GM23338 (cell line): ENCODE results near the gene ZFR. TPM values are rescaled to one million over a fixed set of nuclear protein-coding genes. Genes with fewer than 3 reads are reported as not detected.

Experiments used
- ATAC-seq: fragments of 200-7000 bp; cut with Tn5 transposase; 3 replicates; pipeline ENCODE4 v1.9.1; 2020
- DNase-seq: peaks from one replicate; pipeline ENCODE4 v3.0.0-alpha.2; 2015; ENCODE audit warnings: low spot score
- H2AFZ ChIP-seq: fragments of 200-600 bp; sonication (generic); 2 replicates; pipeline ENCODE4 v1.8.0; 2016; ENCODE audit warnings: antibody characterized with exemption, mild to moderate bottlenecking, moderate library complexity
- H3F3A ChIP-seq: fragments of 200-600 bp; sonication (generic); replicated peaks from 2 replicates; pipeline ENCODE4 v1.8.0; 2017; ENCODE audit warnings: antibody characterized with exemption, mixed run types, low read depth
- H3K27ac ChIP-seq: fragments of 200-600 bp; sonication (generic); 2 replicates; pipeline ENCODE4 v1.6.1; 2016; ENCODE audit warnings: low read depth
- H3K27me3 ChIP-seq: fragments of 200-600 bp; sonication (generic); 2 replicates; pipeline ENCODE4 v1.8.0; 2016; ENCODE audit warnings: mild to moderate bottlenecking, mixed run types, moderate library complexity; ENCODE audit not compliant: insufficient read depth
- H3K36me3 ChIP-seq: fragments of 200-600 bp; sonication (generic); 2 replicates; pipeline ENCODE4 v1.8.0; 2016; ENCODE audit warnings: mild to moderate bottlenecking; ENCODE audit not compliant: insufficient read depth
- H3K4me1 ChIP-seq: fragments of 200-600 bp; sonication (generic); 2 replicates; pipeline ENCODE4 v1.8.0; 2016; ENCODE audit warnings: mild to moderate bottlenecking, moderate library complexity; ENCODE audit not compliant: insufficient read depth
- H3K4me2 ChIP-seq: fragments of 200-600 bp; sonication (generic); 2 replicates; pipeline ENCODE4 v1.7.1; 2017; ENCODE audit warnings: mixed run types
- H3K4me3 ChIP-seq: fragments of 200-600 bp; sonication (generic); 2 replicates; pipeline ENCODE4 v1.6.1; 2016; ENCODE audit warnings: mixed run types
- H3K79me2 ChIP-seq: fragments of 200-600 bp; sonication (generic); replicated peaks from 2 replicates; pipeline ENCODE4 v1.8.0; 2017; ENCODE audit warnings: mild to moderate bottlenecking; ENCODE audit not compliant: insufficient read depth
- H3K9me2 ChIP-seq: fragments of 200-600 bp; sonication (generic); 2 replicates; pipeline ENCODE4 v1.8.0; 2017; ENCODE audit not compliant: insufficient read depth
- H4K20me1 ChIP-seq: fragments of 200-600 bp; sonication (generic); replicated peaks from 2 replicates; pipeline ENCODE4 v1.8.0; 2017; ENCODE audit warnings: mild to moderate bottlenecking; ENCODE audit not compliant: insufficient read depth
- H3K27ac Mint-ChIP-seq: 2 replicates; pipeline ENCODE4 v1.8.0; 2020; ENCODE audit warnings: inconsistent platforms, mild to moderate bottlenecking, moderate library complexity, mixed read lengths
- H3K27me3 Mint-ChIP-seq: 3 replicates; pipeline ENCODE4 v1.8.0; 2022; ENCODE audit warnings: low read depth, mild to moderate bottlenecking, moderate library complexity, mixed read lengths, inconsistent platforms; ENCODE audit not compliant: insufficient read depth, poor library complexity
- H3K36me3 Mint-ChIP-seq: 3 replicates; pipeline ENCODE4 v1.8.0; 2021; ENCODE audit warnings: low read depth, mild to moderate bottlenecking, inconsistent platforms, moderate library complexity, mixed read lengths
- H3K4me1 Mint-ChIP-seq: 3 replicates; pipeline ENCODE4 v1.8.0; 2020; ENCODE audit warnings: mild to moderate bottlenecking, inconsistent platforms, mixed read lengths
- H3K4me3 Mint-ChIP-seq: 3 replicates; pipeline ENCODE4 v1.8.0; 2021; ENCODE audit warnings: moderate library complexity, mild to moderate bottlenecking, inconsistent platforms, mixed read lengths
- H3K9me3 Mint-ChIP-seq: 3 replicates; pipeline ENCODE4 v1.8.0; 2020; ENCODE audit warnings: moderate library complexity, mild to moderate bottlenecking, inconsistent platforms, mixed read lengths
- CREB1 ChIP-seq: fragments of 250-450 bp; sonication (Bioruptor Pico); IDR thresholded peaks from 2 replicates; pipeline ENCODE4 v1.5.0; 2020; ENCODE audit warnings: low read depth, mild to moderate bottlenecking, moderate library complexity
- CTCF ChIP-seq, 2 experiments: fragments of 200-600 bp in 1 of 2; sonication (generic) in 1 of 2; conservative IDR thresholded peaks; 2 replicates each; pipeline versions ENCODE4 v1.5.1 to v1.6.1; 2016 to 2017; ENCODE audit warnings: antibody characterized with exemption in 2 of 2, low read depth in 2 of 2, mild to moderate bottlenecking in 2 of 2, moderate library complexity in 1 of 2
- ETS1 ChIP-seq: IDR thresholded peaks from 2 replicates; pipeline ENCODE4 v1.6.1; 2016; ENCODE audit warnings: antibody characterized with exemption
- EZH2 ChIP-seq: fragments of 200-600 bp; sonication (generic); IDR thresholded peaks from one replicate; pipeline ENCODE4 v1.8.0; 2017; ENCODE audit warnings: antibody characterized with exemption, mild to moderate bottlenecking, low read depth; ENCODE audit not compliant: unreplicated experiment
- EZH2phosphoT487 ChIP-seq: fragments of 200-600 bp; sonication (generic); IDR thresholded peaks from one replicate; pipeline ENCODE4 v1.8.1; 2018; ENCODE audit warnings: antibody characterized with exemption; ENCODE audit not compliant: unreplicated experiment
- NANOG ChIP-seq: IDR thresholded peaks from 2 replicates; pipeline ENCODE4 v1.6.1; 2016; ENCODE audit warnings: antibody characterized with exemption, borderline replicate concordance
- POLR2AphosphoS5 ChIP-seq: IDR thresholded peaks from 2 replicates; pipeline ENCODE4 v1.6.1; 2016; ENCODE audit warnings: antibody characterized with exemption, low read depth
- REST ChIP-seq: IDR thresholded peaks from one replicate; pipeline ENCODE4 v1.6.1; 2018; ENCODE audit warnings: antibody characterized with exemption; ENCODE audit not compliant: unreplicated experiment
- STAT1 ChIP-seq: IDR thresholded peaks from one replicate; pipeline ENCODE4 v1.6.1; 2016; ENCODE audit warnings: antibody characterized with exemption; ENCODE audit not compliant: unreplicated experiment
- ZNF114 ChIP-seq: fragments of 250-450 bp; sonication (Bioruptor Pico); IDR thresholded peaks from 2 replicates; pipeline ENCODE4 v1.5.0; 2020; ENCODE audit warnings: mild to moderate bottlenecking, moderate library complexity
- polyA plus RNA-seq: library from polyadenylated mRNA; unstranded; fragments of >200 nt; fragmentation: Nextera tagmentation; extraction: Ambion mirVana; gene quantifications from 2 replicates; pipeline ENCODE4 v1.2.1, GENCODE V29; 2016
- total RNA-seq: library from RNA; depleted of rRNA; stranded (reverse); fragments of >200 nt; shearing (Covaris generic); gene quantifications from 2 replicates; pipeline ENCODE4 v1.2.3, GENCODE V29; 2014

Gene ZFR
- total and polyA plus RNA-seq, 2 experiments from 2014 or later: 92.4 to 103 TPM

GRCh38 chr5:32352685-32353084 lies 91.9 kb downstream of the ZFR start (continued):
- TF ChIP-seq REST (no peak), EZH2 (no peak), ZNF114 (CRISPR knock-in tag) (no peak), EZH2phosphoT487 (no peak), POLR2AphosphoS5 (no peak), CTCF (conservative IDR thresholded peaks at IDR 0.05; ENCODE audit: low read depth in 2 of 2) (no peak), STAT1 (no peak), ETS1 (no peak), NANOG (no peak)

GRCh38 chr5:32346869-32347268 lies 97.7 kb downstream of the ZFR start:
- Histone ChIP-seq H3K4me1 (no peaks in the 10 kb centered on the region), H3K4me3 (no peak overlapping the region), H3K36me3 (no peaks in the 10 kb centered on the region), H2AFZ (no peak overlapping the region), H3K27ac (no peak overlapping the region), H3K9me2 (no peaks in the 10 kb centered on the region), H4K20me1 (no peaks in the 10 kb centered on the region), H3K4me2 (no peak overlapping the region), H3K27me3 (no peaks in the 10 kb centered on the region), H3F3A (no peaks in the 10 kb centered on the region), H3K79me2 (no peaks in the 10 kb centered on the region)
- Mint-ChIP-seq H3K4me1 (no peaks in the 10 kb centered on the region; the same call in 2 of the 3 replicates), H3K27me3 (peaks cover 5% of the 10 kb centered on the region), H3K27ac (no peak overlapping the region), H3K9me3 (peaks cover 61% of the 10 kb centered on the region), H3K36me3 (peaks cover 27% of the 10 kb centered on the region), H3K4me3 (no peak overlapping the region)
- DNase-seq (no peak), ATAC-seq (no peak)
- TF ChIP-seq NANOG (no peak), CTCF (conservative IDR thresholded peaks at IDR 0.05; ENCODE audit: low read depth in 2 of 2) (no peak), CREB1 (no peak), ETS1 (no peak)
